GM04504 (cell line): ENCODE results near the gene TBX4.

Source experiments
- DNase-seq: peaks from one replicate; pipeline ENCODE4 v3.0.0-alpha.2; 2012; ENCODE audit warnings: low read depth

The TBX4 gene

DNA sequence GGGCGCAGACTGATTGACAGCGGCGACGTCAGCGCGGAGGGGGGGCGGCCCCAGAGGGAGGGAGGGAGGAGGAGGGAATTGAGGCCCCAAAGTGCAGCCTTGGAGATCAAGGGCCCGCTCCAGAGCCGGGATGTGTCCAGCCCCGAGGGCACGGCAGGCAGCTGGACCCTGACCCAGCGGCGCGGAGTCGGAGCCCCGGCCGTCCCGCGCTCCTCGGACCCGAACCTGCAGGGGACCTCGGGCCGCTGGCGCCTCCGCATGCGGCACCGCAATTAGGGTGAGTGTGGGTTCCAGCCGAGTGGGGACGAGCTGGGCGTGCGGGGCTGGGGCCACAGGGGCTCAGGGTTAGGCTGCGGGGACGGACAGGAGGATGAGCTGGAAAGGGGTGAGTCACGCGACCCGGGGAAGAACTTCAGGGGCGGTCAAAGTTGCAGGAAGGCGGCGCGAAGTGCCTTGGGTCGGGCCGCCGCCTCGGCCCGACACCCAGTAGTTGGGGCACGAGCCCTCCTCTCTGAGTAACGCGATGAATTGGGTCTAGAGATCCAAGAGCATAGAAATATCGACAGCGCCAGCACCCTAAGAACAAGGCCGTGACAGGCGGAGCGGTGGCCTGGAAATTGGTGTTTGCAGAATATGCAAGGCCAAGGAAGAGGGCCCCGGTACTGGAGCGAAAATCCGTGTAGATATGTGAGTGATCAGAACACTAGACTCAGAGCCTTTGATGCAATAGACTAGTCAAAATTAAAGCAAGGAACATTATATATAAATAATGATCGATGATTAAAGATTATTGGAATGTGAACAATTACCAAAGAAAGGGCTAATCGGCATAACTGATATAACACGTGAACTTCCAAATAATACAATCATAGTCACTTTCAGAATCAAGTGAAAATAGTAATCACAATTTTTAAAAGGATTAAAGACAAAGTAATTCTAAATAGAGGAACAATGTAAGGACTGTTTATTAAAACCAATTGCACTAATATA, at the start of gene TBX4:
TBX4 (plus strand) TSS at position 122 of the 990 bp plus-strand sequence. CDS start 4,069 bp downstream, outside the sequence.
- DNase-seq = no peak

DNA sequence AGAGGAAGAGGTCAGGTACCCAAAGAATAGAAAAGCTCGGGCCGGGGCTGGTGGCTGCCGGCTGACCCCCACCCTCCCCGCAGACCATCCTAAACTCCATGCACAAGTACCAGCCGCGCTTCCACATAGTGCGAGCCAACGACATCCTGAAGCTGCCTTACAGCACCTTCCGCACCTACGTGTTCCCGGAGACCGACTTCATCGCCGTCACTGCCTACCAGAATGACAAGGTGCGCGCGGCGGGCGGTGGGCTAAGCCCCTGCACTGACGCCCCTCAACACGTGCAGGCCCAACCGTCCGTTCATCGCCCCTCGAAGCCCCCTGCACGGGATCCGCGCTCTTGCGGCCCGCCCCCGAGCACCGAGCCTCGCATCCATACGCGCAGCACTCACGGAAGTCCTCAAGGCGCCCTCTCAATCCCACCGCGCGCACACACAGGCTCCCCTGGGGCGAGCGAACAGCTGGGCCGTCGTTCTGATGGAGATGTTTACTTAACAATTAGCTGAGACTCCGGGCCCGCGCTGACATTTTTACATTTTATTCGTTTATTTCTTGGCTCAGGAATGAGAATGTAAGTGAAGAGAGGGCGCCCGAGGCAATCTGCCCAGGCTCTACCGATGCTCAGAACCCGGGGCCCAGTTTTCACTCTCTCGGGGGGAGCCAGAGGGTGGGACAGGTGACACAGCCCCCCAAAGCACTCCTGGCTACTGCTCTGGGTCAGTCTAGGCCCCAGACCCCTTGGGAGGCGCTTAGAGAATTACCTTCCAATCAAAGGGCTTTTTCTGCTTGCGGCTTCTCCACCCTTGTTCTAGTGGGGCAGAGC, 49.0 kb upstream of the TBX4 start:
- DNase-seq = no peak

DNA sequence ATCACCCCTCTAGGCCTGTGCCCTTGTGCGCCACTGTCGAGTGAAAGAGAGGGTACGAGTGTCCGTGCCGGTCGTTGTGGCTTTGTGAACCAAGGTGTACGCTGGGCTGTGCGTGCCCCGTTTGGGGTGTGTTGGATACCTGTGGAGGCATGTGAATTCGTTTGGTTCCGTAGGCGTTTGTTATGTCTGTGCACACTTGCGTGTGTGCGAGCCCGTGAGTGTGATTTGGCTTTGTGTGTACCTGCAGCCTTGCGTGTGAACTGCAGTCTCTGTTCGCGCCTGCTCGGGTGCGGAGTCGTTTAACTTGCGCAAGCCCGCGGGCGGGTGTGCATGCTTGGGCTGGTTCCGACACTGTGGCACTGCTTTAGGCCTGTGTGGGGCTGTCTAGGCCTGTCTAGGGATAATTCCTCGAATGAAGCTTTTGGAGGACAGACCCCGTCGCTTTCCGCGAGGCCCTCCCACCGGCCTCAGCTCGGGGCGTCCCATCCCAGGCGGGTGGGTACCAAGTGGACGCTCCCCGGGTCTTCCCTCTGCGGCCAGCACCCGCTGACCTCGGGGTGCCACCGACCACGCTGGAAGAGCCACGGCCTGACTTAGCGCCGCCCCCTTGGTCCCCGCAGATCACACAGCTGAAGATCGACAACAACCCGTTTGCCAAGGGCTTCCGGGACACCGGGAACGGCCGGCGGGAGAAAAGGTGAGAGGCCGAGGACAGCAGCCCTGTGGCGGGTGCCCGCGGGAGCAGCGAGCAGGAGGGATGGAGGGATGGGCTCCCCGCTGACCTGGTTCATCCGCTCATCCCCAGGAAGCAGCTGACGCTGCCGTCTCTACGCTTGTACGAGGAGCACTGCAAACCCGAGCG, 48.2 kb upstream of the TBX4 start:
- no peak for DNase-seq

DNA sequence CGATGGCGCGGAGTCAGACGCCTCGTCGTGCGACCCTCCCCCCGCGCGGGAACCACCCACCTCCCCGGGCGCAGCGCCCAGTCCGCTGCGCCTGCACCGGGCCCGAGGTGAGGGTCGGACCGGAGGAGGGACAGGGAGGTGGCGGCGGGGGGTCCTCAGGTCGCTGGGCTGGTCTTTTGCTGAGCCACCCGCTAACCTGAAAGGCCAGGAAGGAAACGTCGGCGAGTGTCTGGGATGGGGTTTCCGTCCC, 47.6 kb upstream of the TBX4 start:
- DNase-seq = no peak

DNA sequence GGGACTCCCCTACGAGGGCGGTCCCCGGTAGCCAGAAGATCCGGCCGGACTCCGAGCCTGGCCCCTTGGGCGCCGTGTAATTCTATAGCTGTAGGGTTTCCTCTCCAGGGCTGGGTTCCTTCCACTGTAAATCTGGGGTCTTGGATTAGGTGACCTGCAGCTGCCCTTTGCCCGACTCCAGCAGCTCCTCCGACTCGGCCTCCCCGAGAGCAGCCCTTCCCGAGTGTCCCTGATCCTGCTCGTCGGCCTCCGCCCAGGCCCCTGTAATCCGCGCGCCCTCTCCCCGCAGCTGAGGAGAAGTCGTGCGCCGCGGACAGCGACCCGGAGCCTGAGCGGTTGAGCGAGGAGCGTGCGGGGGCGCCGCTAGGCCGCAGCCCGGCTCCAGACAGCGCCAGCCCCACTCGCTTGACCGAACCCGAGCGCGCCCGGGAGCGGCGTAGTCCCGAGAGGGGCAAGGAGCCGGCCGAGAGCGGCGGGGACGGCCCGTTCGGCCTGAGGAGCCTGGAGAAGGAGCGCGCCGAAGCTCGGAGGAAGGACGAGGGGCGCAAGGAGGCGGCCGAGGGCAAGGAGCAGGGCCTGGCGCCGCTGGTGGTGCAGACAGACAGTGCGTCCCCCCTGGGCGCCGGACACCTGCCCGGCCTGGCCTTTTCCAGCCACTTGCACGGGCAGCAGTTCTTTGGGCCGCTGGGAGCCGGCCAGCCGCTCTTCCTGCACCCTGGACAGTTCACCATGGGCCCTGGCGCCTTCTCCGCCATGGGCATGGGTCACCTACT, 47.1 kb upstream of the TBX4 start:
- no peak for DNase-seq

DNA sequence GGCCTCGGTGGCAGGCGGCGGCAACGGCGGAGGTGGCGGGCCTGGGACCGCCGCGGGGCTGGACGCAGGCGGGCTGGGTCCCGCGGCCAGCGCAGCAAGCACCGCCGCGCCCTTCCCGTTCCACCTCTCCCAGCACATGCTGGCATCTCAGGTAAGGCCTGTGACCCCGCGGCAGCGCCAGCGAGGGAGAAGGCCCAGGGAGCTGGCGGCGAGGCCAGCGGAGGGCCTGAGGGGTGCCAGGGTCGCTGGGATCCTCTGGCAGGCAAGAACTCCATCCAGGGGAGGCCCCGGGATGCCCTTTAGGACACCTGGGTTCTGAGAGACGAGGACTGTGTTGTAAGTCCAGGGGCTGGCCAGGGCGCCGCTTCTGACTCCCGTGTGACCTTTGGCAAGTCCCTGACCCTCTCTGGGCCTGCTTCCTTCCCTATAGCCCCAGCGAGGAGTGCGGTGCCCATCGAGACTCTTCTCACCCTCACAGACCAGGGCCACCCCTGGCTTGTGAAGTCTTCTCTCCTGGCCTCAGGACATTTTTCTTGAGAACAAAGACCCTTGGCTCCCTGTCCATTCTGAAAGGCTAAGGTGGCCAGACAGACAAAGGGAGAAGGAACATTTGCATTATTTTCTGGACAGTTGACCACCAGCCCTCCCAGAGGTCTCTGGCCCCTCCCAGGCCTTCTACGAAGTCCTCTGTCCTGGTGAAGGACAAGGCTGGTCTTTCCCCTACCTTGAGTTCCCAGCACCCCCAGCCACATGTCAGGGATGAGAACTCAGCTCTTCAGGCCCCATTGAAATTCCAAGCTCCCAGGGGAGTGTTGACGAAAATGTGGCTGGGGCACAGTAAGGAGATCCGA, 46.3 kb upstream of the TBX4 start:
- no peak for DNase-seq

DNA sequence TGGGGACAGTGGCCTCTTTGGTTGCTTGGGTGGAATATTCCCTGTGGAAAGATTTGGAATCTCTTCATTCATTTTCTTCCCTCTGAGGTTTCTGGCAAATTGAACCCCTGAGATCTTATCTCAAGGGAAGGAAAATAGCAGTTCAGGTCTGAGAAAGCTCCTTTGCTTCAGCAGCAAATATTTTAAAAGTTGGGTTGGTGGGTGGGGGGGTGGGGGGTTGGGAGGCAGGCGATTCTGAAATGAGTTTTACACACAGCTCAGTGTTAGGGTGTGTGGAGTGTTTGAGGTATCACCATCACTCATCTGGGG, 45.7 kb upstream of the TBX4 start:
- DNase-seq = no peak

DNA sequence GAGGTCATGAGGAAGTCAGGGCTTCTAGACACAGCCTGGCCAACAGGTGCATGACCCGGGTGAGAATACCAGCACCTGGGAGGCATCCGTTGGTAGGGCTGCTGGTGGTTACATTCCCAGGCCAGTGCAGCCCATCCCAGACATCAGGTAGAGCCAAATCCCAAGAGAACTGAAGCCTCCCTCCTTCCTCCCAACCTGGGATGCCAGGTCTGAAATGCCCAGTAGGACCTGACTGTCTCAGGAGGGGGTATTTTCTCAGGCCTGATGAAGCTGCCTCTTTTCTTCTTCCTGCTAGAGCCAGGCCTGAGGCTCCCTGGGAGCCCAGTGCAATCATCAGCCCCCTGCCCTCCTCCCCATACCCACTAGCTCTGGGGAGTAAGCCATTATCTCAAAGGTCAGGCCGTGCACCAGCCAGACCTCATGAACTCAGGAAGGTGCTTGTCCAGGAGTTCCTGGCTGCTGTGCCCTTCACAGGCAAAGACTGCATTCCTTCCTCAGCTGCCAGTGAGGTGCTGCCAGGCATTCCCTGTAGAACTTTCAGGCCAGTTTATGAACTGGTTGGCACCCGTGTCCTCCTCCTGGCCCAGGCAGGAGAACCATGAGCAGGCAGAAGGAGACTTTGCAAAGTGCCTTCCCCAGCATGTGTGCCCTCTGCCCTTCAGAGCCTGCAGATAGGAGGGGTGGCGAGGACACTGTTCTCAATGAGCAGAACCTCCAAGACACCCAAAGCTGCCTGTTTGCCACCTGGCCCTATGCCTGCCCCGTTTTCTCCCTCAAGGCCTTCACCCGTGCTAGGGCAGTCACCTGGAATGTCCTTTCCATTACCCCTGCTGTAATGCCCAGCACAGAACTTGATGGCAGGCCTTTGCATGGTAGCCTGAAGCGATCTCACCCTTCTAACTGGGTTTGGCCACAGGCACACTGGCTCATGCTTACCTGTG, 45.0 kb upstream of the TBX4 start:
- no peak for DNase-seq

DNA sequence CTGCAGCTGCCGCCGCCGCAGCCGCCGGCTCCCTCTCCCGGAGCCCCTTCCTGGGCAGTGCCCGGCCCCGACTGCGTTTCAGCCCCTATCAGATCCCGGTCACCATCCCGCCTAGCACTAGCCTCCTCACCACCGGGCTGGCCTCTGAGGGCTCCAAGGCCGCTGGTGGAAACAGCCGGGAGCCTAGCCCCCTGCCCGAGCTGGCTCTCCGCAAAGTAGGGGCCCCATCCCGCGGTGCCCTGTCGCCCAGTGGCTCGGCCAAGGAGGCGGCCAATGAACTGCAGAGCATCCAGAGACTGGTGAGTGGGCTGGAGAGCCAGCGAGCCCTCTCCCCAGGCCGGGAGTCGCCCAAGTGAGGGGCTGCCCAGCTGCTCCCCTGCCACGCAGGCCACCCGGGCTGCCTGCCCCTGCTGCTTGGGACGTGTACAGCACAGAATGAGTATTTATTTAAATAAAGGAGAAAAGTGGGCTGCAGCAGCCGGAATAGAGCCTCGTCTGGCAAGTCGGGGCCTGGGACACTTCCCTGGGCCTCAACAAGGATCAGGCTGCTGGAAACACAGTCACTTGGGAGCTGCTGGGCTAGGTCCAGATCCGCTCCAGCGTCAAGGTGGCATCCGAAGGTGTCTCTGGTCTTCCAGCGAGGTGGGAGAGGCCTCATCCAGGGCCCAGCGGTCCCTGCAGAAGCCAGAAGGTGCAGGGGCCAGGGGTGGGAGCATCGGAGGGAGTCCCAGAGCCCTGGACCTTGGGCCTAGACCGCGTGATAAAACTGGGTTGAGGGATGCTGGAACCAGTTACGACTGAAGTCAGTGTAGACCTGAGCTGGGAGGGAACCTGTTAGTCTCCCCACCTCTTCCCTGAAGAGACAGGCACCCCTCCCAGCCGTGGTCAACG, 43.8 kb upstream of the TBX4 start:
- no peak for DNase-seq

DNA sequence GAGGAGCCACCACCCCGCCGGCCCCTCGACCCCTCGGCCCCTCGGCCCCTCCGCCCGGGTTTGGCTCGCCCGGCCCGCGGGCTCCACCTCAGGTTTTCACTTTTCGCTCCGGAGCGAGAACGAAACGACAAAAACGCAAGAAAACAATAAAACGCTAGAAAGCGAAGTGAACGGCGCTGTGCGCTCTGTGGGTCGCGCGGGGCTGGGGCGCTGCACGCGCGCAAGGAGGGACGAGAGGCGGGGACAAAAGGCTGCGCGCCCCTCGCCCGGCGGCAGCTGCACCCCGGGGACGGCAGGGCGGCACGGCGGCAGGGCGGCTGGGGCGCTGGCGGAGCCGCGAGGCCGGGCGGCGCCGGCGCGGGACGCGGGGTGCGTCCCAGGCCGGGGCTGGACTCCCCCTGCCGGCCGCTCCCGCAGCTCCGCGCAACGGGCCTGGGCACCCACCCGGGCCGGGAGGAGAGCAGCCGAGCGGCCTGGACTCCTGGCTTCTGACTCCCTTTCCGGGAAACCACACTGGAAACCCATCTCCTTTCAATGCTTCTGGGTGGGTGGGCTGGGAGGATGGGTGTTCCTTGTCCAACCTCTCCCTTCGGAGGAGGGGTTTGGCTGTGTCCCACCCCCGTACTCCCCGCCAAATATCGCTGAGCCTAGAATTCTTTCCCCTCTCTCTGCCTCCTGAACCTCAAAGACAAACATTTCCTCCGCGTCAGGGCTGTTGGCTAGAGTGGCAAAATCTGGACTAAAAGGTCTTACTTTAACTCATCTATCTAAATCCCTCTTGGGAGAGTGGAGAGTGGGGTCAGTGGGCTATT, 42.7 kb upstream of the TBX4 start:
- DNase-seq = no peak

DNA sequence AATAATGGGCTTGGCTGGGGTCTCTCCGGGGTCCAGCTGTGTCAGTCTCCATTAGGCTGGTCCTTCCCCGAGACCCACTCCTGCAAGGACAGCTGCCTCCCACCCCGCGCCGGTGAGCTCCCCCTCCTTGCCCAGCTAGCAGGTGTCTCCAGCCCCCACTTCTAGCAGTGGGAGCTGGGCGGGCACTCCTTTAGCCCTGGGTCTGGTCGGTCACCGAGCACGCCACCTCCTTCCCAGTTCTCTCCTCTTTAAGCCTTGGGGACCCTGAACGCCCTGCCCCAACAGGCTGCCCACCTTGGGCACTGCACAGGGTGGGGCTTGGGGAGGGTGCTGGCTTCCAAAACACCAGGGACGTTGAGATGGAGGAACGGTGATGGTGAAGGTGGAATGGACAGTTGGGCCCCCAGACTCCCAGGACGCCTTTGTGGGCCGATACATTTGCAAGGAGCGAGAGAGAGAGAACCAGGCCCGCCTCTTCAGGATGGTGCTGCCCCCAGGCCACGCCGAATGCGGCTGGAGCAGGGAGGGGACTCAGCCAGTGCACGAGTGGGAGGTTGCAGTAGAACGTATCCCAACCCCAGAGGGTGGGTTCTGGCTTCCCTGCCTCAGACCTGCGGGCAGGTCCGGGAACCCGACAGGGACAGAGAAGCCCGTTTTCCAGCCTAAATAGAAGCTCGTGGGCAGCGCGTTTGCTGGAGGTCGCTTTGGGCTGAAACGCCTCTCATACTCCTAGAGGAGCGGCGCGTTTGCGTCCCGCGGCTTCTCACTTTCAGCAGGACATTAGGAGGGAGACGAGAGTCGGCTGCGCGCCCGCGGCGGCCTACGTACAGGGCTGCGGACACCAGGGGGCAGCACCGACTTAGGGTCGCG, 41.8 kb upstream of the TBX4 start:
- DNase-seq = no peak

DNA sequence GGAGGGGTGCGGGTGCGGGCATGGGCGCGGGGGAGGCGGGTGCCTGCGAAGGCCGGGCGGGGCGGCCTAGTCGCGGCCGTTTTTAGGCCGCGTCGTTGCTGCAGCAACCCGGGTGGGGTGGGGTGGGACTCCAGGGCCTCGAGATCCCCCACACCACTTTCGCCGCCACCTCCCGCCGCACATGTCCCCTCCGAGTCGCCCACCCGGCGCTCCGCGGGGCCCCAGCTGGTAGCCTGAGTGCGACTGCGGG, 41.3 kb upstream of the TBX4 start:
- no peak for DNase-seq

DNA sequence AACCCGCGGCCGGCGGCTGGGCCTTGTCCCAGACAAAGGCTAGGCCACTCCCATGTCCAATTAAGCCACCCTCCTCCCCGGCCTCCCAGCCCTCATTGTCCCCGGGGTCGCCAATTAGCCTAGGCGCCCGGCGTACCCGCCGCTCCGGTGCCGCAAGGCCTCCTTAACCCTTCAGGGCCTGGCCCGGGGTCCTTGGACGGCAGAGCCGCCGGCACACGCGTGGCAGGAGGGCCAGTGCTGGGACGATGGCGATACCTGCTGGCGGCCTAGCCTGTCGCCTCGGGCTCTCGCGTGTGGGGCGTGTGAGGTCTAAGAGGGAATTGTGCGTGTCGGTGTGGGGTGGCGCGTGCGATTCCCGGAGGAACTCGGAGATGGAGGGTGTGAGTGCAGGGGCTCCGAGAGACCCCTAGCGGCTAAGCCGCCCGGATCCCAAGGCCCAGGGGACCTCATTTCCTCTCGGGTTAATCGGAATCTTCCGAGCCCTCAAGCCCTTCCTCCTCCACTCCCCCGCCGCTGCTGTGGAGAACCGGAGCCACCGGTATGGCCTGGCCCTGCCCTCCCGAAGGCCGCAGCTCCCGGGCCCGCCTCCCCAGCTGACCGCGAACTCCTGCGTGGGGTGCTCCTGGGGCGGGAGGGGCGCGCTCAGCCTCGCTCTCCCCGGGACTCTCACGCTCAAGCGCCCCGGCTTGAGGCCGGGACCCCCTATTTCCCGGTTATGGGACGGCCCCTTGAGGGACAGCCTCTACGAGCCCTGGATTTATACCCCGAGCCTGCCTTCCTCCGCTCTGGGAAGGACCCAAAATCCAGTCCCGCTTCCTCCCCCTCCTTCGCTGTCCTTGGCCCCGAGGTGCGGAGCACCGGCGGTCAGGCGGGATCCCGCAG, 40.7 kb upstream of the TBX4 start:
- no peak for DNase-seq

DNA sequence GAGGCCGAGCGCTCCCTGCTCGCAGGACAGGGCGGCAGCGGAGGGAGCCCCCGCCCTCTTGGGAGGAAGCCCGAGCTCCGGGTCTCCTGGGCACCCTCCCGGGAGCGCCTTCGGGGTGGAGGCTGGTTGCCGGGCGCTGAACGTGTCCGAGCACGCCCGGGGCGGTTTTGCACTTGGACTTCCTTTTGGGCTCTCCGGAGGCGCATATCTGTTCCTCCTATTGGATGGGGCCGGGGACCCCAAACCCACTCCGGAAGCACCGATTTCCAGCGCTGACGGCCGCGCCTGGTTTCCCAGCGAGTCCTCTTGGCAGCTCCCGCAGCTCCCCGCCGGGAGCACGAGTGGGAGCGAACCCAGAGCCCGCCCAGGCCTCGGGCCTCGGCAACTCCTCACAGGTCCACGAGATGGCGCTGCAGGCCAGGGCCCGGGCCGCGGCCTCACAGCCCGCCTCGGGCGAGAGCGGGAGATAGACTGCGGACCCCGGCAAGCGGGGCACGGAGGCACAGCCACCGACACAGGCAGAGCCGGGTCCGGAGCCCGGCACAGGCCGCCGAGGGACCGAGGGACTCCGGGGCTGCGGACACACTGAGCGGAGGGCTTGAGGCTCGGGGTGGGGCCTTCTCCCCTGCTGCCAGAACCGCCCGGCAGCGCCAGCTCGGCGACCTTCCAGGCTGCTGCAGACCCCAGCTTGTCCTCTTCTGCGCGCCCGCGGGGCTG, 39.9 kb upstream of the TBX4 start:
- no peak for DNase-seq
